ENCODE data around the gene DHRSX. TPM values are rescaled to one million over a fixed set of nuclear protein-coding genes. Genes with fewer than 3 reads are reported as not detected.

Gene DHRSX
- total RNA-seq, 1 donor from 2014 or later = 31.8 TPM

GRCh38 chrX:2517055-2517454 is 16.3 kb upstream of the DHRSX start:
- DNase-seq (ENCODE audit: low spot score) = no peak
- no peak for TF ChIP-seq CTCF (IDR thresholded peaks at IDR 0.05)
- no peak for TF ChIP-seq EZH2 (IDR thresholded peaks at IDR 0.05)
- TF ChIP-seq EZH2phosphoT487 (IDR thresholded peaks at IDR 0.05) = no peak
- Mint-ChIP-seq H3K9me3 (no peaks in the 10 kb centered on the region), H3K27ac (peak overlapping the region; percentile 25), H3K4me1 (peaks cover 28% of the 10 kb centered on the region), H3K27me3 (ENCODE audit: insufficient read depth, low read depth) (peaks cover 5% of the 10 kb centered on the region), H3K36me3 (no peaks in the 10 kb centered on the region), H3K4me3 (no peak overlapping the region)
- H3K4me3 ChIP-seq = no peak overlapping the region
- no peak overlapping the region for H3K9ac ChIP-seq
- no peak overlapping the region for H3K27ac ChIP-seq
- no peak overlapping the region for H2AFZ ChIP-seq (replicated peaks)
- no peaks in the 10 kb centered on the region for H3K9me3 ChIP-seq (ENCODE audit: low read depth)
- no peaks in the 10 kb centered on the region for H4K20me1 ChIP-seq (ENCODE audit: low read depth)
- no peaks in the 10 kb centered on the region for H3K79me2 ChIP-seq (ENCODE audit: low read depth)
- H3K4me2 ChIP-seq = peak overlapping the region; percentile 56
- peaks cover 14% of the 10 kb centered on the region for H3F3A ChIP-seq (ENCODE audit: low read depth)
- peaks cover 14% of the 10 kb centered on the region for H3K4me1 ChIP-seq
- H3K27me3 ChIP-seq = no peaks in the 10 kb centered on the region
- no peaks in the 10 kb centered on the region for H3K36me3 ChIP-seq

- Histone ChIP-seq H3F3A (ENCODE audit: low read depth) (peaks cover 14% of the 10 kb centered on the region), H3K27me3 (no peaks in the 10 kb centered on the region), H4K20me1 (ENCODE audit: low read depth) (no peaks in the 10 kb centered on the region), H3K27ac (no peak overlapping the region), H3K4me2 (peak overlapping the region; percentile 56), H3K4me3 (no peak overlapping the region), H3K4me1 (peaks cover 14% of the 10 kb centered on the region), H3K9me3 (ENCODE audit: low read depth) (no peaks in the 10 kb centered on the region), H2AFZ (replicated peaks) (no peak overlapping the region), H3K9ac (no peak overlapping the region), H3K79me2 (ENCODE audit: low read depth) (no peaks in the 10 kb centered on the region), H3K36me3 (no peaks in the 10 kb centered on the region)
- no peak for DNase-seq (ENCODE audit: low spot score)
- Mint-ChIP-seq H3K4me1 (peaks cover 28% of the 10 kb centered on the region), H3K27me3 (ENCODE audit: insufficient read depth, low read depth) (peaks cover 5% of the 10 kb centered on the region), H3K27ac (peak overlapping the region; percentile 25), H3K9me3 (no peaks in the 10 kb centered on the region), H3K36me3 (no peaks in the 10 kb centered on the region), H3K4me3 (no peak overlapping the region)
- TF ChIP-seq EZH2 (IDR thresholded peaks at IDR 0.05) (no peak), CTCF (IDR thresholded peaks at IDR 0.05) (no peak), EZH2phosphoT487 (IDR thresholded peaks at IDR 0.05) (no peak)
Measured at GRCh38 chrX:2516623-2517022, 15.8 kb upstream of the DHRSX start.

- Histone ChIP-seq H3K27me3 (no peaks in the 10 kb centered on the region), H2AFZ (replicated peaks) (no peak overlapping the region)
Measured at GRCh38 chrX:2514131-2514530, 13.4 kb upstream of the DHRSX start.

More at GRCh38 chrX:2514131-2514530, 13.4 kb upstream of the DHRSX start:
- Histone ChIP-seq H3F3A (ENCODE audit: low read depth) (peaks cover 14% of the 10 kb centered on the region), H3K4me1 (peaks cover 14% of the 10 kb centered on the region), H3K9ac (no peak overlapping the region), H3K4me2 (no peak overlapping the region), H3K4me3 (no peak overlapping the region), H3K36me3 (no peaks in the 10 kb centered on the region), H3K27ac (no peak overlapping the region), H4K20me1 (ENCODE audit: low read depth) (no peaks in the 10 kb centered on the region), H3K9me3 (ENCODE audit: low read depth) (no peaks in the 10 kb centered on the region), H3K79me2 (ENCODE audit: low read depth) (no peaks in the 10 kb centered on the region)
- no peak overlapping the region for H3K4me3 Mint-ChIP-seq
- no peak for TF ChIP-seq EZH2 (IDR thresholded peaks at IDR 0.05)
- TF ChIP-seq EZH2phosphoT487 (IDR thresholded peaks at IDR 0.05) = no peak
- TF ChIP-seq CTCF (IDR thresholded peaks at IDR 0.05) = no peak
- peaks cover 27% of the 10 kb centered on the region for H3K4me1 Mint-ChIP-seq
- peaks cover 5% of the 10 kb centered on the region for H3K27me3 Mint-ChIP-seq (ENCODE audit: insufficient read depth, low read depth)
- DNase-seq (ENCODE audit: low spot score) = no peak
- peaks cover 5% of the 10 kb centered on the region for H3K9me3 Mint-ChIP-seq
- H3K27ac Mint-ChIP-seq = no peak overlapping the region
- peaks cover 2% of the 10 kb centered on the region for H3K36me3 Mint-ChIP-seq

All from neural progenitor cell (in vitro differentiated cells).